ACC112 (cell line): ENCODE data around the gene YIF1A.

ENCODE experiments used
- H2AFZ ChIP-seq: fragments of 200-600 bp; sonication (generic); one replicate; pipeline ENCODE4 v1.6.0; 2017; ENCODE audit warnings: antibody characterized with exemption, low read length; ENCODE audit not compliant: unreplicated experiment
- H3K27ac ChIP-seq: fragments of 200-600 bp; sonication (generic); 2 replicates; pipeline ENCODE4 v1.5.1; 2014; ENCODE audit warnings: low read depth, mild to moderate bottlenecking, antibody characterized with exemption, low read length, moderate library complexity
- H3K27me3 ChIP-seq: fragments of 200-600 bp; sonication (generic); 2 replicates; pipeline ENCODE4 v1.6.1; 2014; ENCODE audit warnings: mild to moderate bottlenecking, antibody characterized with exemption, low read length, moderate library complexity, mixed read lengths; ENCODE audit not compliant: insufficient read depth
- H3K36me3 ChIP-seq: fragments of 200-600 bp; sonication (generic); 2 replicates; pipeline ENCODE4 v1.6.1; 2016; ENCODE audit warnings: mild to moderate bottlenecking, antibody characterized with exemption, low read length, moderate library complexity, mixed read lengths; ENCODE audit not compliant: insufficient read depth
- H3K4me1 ChIP-seq: fragments of 200-600 bp; sonication (generic); one replicate; pipeline ENCODE4 v1.6.1; 2016; ENCODE audit warnings: low read length, mixed read lengths; ENCODE audit not compliant: insufficient read depth, unreplicated experiment, control insufficient read depth
- H3K4me3 ChIP-seq: fragments of 200-600 bp; sonication (generic); 2 replicates; pipeline ENCODE4 v1.5.1; 2014; ENCODE audit warnings: mild to moderate bottlenecking, low read depth, low read length
- H3K79me2 ChIP-seq: fragments of 200-600 bp; sonication (generic); one replicate; pipeline ENCODE4 v1.6.0; 2016; ENCODE audit warnings: low read length; ENCODE audit not compliant: control insufficient read depth, unreplicated experiment, insufficient read depth

The YIF1A gene

DNA sequence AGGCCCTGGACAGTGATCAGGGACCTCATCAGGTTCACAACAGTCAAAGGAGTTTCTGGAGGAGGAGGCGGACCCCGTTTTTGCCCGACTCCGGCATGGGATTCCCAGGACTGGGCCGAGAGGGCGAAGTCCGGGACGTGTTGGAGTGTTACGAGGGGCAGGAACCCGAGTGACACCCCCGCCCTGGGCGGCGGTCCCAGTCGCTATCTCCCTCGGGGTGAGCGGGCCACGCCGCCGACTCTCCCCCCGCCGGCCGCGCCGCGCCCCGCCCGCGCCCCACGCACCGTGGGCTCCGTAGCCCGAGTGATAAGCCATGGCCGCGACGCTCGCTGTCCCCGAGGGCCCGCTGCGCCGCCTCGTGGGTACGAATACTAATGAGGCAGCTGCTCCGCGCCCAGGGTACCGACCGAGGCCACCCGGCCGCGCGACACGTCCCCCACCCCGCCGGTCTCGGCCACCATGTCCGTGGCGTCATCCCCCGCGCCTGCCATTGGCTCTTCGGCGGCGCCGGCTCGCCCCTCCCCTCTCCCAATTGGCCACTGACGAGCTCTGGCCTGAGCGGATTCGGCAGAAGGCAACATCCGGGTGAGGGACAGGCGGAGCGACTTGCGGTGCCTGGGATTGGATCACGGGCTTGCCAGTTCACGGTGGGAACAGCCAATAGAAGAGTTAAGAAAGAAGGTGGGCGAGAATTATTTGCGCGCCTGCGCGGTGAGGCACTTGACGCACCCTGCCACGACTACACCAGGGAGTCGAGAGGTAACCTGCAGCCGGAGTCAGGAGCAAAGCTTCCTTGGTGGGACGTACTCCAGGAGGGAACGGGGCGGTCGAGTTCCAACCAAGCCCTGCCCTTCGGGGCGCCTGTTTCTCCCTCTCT is at the start of gene YIF1A:
Gene YIF1A (minus strand): TSS at position 473 of the 877 bp plus-strand sequence. CDS start 158 bp downstream, at position 315.
- Histone ChIP-seq H3K27ac (peak within 1 kb of the TSS; percentile 85), H3K4me1 (peaks cover 15% of the 10 kb centered on the region), H2AFZ (peak within 1 kb of the TSS; percentile 57)

DNA sequence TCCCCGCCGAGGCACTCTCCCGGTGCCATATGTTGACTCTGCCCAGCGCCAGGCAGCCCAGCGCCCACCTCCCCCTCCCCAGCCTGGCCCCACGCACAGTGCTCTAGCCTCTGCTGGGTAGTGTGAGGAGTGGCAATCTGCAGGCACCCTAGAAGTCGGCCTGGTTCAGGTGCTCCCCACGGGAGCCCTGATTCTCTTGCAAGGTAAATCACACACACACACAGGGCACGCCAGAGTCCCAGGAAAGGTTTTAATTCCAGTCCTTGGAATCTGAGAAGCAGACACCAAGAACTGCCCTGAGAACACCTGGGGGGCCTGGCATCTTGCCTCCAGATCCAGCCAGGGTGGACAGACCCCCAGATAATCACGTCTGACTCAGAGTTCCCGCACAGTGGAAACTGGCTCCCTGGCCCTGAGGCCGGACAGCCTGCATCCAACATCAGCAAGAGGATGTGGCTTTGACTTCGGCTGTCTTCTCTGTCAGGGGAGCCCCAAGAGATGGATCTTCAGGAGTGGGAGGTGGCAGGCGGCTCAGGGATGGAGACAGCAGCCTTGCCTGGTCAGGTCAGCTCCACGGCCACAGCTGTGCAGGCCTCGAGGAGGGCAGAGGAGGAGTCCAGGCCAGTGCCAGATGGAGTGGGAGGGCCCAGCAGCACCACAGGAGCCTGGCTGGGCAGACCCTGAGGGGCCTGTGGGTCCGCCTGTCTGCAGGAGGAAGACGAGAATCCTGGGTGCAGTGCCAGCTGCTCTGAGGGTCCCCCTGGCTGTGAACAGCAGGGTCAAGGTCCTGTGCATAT is 48.4 kb upstream of the YIF1A start:
- Histone ChIP-seq H3K27me3 (no peaks in the 10 kb centered on the region), H3K4me1 (peaks cover 31% of the 10 kb centered on the region), H3K36me3 (peaks cover 8% of the 10 kb centered on the region; the same call in 1 of the 2 replicates), H3K4me3 (peak overlapping the region; percentile 18), H3K27ac (peak overlapping the region; percentile 99), H2AFZ (no peak overlapping the region), H3K79me2 (peaks cover 31% of the 10 kb centered on the region)

More for the DNA sequence above, at the start of gene YIF1A:
- no peaks in the 10 kb centered on the region for H3K36me3 ChIP-seq
- H3K27me3 ChIP-seq, result peaks cover 27% of the 10 kb centered on the region
- H3K4me3 ChIP-seq, result peak within 1 kb of the TSS; percentile 76
- H3K79me2 ChIP-seq, result peaks cover 21% of the 10 kb centered on the region

DNA sequence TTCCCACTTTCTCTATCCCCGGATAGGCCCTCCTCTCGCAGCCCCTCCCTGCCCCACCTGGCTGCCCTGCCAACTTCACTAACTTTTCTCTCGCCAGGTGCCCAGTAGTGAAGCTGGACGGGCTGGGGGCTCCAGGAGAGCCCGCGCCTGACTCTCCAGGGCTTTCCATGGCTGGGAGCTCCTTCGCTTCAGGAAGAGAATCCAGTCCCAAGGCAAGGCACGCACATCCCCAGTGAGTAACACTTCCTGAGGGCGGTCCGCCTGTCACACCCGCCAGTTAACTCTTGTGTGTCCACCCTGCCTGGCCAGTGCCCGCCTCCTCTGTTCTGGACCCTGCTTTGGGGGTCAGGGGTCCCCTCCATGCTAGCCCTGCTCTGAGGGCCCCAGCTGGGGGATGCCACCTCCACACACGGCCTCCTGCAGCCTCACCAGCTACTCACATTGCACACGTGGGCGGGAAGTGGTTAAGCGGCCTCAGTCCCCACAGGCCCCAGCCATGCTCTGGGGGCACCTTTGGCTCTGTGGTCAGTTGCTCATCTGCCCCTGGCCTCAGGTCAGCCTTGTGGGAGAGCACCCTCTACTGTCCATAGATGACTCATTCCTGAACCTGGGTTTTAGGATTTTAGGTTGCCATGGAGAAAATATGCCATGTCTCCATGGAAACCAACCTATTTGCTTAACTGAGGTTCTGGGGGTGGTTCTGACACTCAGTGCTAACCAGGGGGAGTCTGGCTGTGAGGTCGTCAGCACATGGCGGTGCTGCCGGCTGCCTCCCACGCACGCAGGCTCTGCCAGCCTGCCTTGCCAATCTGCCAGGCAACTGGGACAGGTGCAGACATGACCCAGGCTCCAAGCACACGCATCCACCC is 47.5 kb upstream of the YIF1A start, which contains the start of gene RIN1:
Gene RIN1 (minus strand): TSS at position 201 of the 869 bp plus-strand sequence. CDS start 32 bp downstream, at position 169.
- no peak within 1 kb of the TSS for H2AFZ ChIP-seq
- H3K27me3 ChIP-seq, result no peaks in the 10 kb centered on the region
- H3K36me3 ChIP-seq, result peaks cover 8% of the 10 kb centered on the region; the same call in 1 of the 2 replicates
- H3K4me1 ChIP-seq, result peaks cover 31% of the 10 kb centered on the region
- peak within 1 kb of the TSS; percentile 93 for H3K4me3 ChIP-seq
- H3K79me2 ChIP-seq, result peaks cover 31% of the 10 kb centered on the region
- H3K27ac ChIP-seq, result peak within 1 kb of the TSS; percentile 99

DNA sequence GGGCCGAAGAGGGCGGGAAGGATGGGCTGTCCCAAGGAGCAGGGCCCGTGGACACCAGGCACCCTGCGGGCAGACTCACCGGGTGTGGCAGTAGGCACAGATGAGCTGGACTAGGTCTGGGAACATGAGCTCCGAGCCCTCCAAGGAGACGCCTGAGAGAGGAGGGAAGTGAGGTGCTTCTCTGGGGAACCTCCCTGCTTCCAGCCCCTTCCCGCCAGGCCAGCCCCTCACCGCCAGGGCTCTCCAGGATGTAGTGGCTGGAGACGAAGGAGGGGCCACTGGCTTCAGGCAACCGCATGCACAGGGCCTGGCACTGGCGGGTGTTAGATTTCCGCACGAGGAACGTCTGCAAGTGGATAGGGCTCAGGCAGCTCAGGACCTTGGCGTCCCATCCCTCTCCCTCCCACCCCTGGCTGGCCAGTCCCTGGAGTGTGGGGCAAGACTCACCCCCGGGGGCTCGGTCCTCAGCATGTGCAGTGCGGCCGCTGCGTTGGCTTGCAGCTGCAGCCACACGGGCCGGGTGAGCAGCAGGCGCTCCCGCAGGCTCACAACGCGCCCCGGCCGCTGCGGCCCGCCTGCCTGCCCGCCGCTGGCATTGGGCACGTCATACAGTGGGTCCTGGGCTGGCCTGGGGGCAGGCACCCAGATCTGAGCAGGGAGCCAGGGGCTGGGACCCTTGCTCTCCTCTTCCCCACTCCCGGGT is 46.7 kb upstream of the YIF1A start:
- Histone ChIP-seq H3K4me1 (peaks cover 31% of the 10 kb centered on the region), H3K79me2 (peaks cover 31% of the 10 kb centered on the region), H3K27ac (peak overlapping the region; percentile 99), H3K36me3 (peaks cover 8% of the 10 kb centered on the region; the same call in 1 of the 2 replicates), H2AFZ (no peak overlapping the region), H3K4me3 (peak overlapping the region; percentile 93), H3K27me3 (no peaks in the 10 kb centered on the region)

GRCh38 chr11:66334605-66335442 is 45.9 kb upstream of the YIF1A start:
- Histone ChIP-seq H3K4me1 (peaks cover 31% of the 10 kb centered on the region), H3K4me3 (peak overlapping the region; percentile 93), H3K79me2 (peaks cover 31% of the 10 kb centered on the region), H2AFZ (no peak overlapping the region), H3K36me3 (peaks cover 8% of the 10 kb centered on the region; the same call in 1 of the 2 replicates), H3K27ac (peak overlapping the region; percentile 99), H3K27me3 (no peaks in the 10 kb centered on the region)

- H3K4me1 ChIP-seq, result peaks cover 31% of the 10 kb centered on the region
- peaks cover 8% of the 10 kb centered on the region; the same call in 1 of the 2 replicates for H3K36me3 ChIP-seq
- no peaks in the 10 kb centered on the region for H3K27me3 ChIP-seq
- no peak overlapping the region for H3K27ac ChIP-seq
- peaks cover 31% of the 10 kb centered on the region for H3K79me2 ChIP-seq
- H3K4me3 ChIP-seq, result peak overlapping the region; percentile 93
- no peak overlapping the region for H2AFZ ChIP-seq
Measured at GRCh38 chr11:66333896-66334604, 45.1 kb upstream of the YIF1A start.

- Histone ChIP-seq H3K36me3 (peaks cover 8% of the 10 kb centered on the region; the same call in 1 of the 2 replicates), H3K4me1 (peaks cover 34% of the 10 kb centered on the region), H3K27me3 (no peaks in the 10 kb centered on the region), H3K27ac (no peak overlapping the region), H2AFZ (no peak overlapping the region), H3K4me3 (no peak overlapping the region; the same call in 1 of the 2 replicates), H3K79me2 (peaks cover 31% of the 10 kb centered on the region)
Measured at GRCh38 chr11:66333220-66333877, 44.4 kb upstream of the YIF1A start.

- Histone ChIP-seq H3K4me3 (no peak overlapping the region), H2AFZ (no peak overlapping the region), H3K79me2 (peaks cover 31% of the 10 kb centered on the region), H3K4me1 (peaks cover 33% of the 10 kb centered on the region), H3K36me3 (peaks cover 8% of the 10 kb centered on the region; the same call in 1 of the 2 replicates), H3K27ac (no peak overlapping the region), H3K27me3 (no peaks in the 10 kb centered on the region)
Measured at GRCh38 chr11:66332371-66333219, 43.7 kb upstream of the YIF1A start.
